Endothelial cell of umbilical vein (primary cell): ENCODE measurements around the gene PCDH15. TPM values are rescaled to one million over a fixed set of nuclear protein-coding genes. Genes with fewer than 3 reads are reported as not detected.

ENCODE experiments used
- BruUV-seq: library from RNA; stranded (reverse); fragments of 400-500 nt; replicated peaks from 2 replicates; lab custom pipeline; 2021; lab: Mats Ljungman, UMichigan
- CTCF ChIA-PET: fragments of 300-600, 350-600 bp; sonication (Branson Sonifier 250); formaldehyde crosslinking; loops from one replicate; lab custom pipeline; 2021; ENCODE audit warnings: antibody characterized with exemption, inconsistent platforms; lab: Charles Lee
- POLR2A ChIA-PET: fragments of 300-600, 350-600 bp; sonication (Branson Sonifier 250); formaldehyde crosslinking; loops from one replicate; lab custom pipeline; 2021; ENCODE audit warnings: antibody characterized with exemption, inconsistent platforms; lab: Charles Lee
- DNase-seq: peaks from one replicate; pipeline ENCODE4 v3.0.0-alpha.2; 2011; ENCODE audit warnings: low read depth, low spot score
- FAIRE-seq: peaks from 2 replicates; lab custom pipeline; 2011; peaks lifted over from hg19 to GRCh38; lab: Jason Lieb, UNC
- H2AFZ ChIP-seq: 2 replicates; pipeline ENCODE4 v1.6.0; 2012; ENCODE audit warnings: low read depth, low read length, control low read depth, inconsistent platforms
- H3K27ac ChIP-seq: 2 replicates; pipeline ENCODE4 v1.5.1; 2011; ENCODE audit warnings: low read depth, mild to moderate bottlenecking, control low read depth, low read length, moderate library complexity; ENCODE audit not compliant: insufficient read depth
- H3K27me3 ChIP-seq, 2 experiments: 2 replicates each; pipeline versions ENCODE4 v1.6.0 to v1.6.1; 2011; ENCODE audit warnings: low read length in 2 of 2, mixed read lengths in 1 of 2; ENCODE audit not compliant: control insufficient read depth in 2 of 2, insufficient read depth in 2 of 2
- H3K36me3 ChIP-seq, 2 experiments: 2 replicates in 1 of 2; 3 replicates in 1 of 2; pipeline ENCODE4 v1.5.1; 2011; ENCODE audit warnings: low read length in 2 of 2, mild to moderate bottlenecking in 1 of 2, moderate library complexity in 1 of 2; ENCODE audit not compliant: control insufficient read depth in 2 of 2, insufficient read depth in 2 of 2; ENCODE audit errors: extremely low read depth in 1 of 2
- H3K4me1 ChIP-seq: 3 replicates; pipeline ENCODE4 v1.5.1; 2011; ENCODE audit warnings: mild to moderate bottlenecking, low read length; ENCODE audit not compliant: control insufficient read depth, insufficient read depth; ENCODE audit errors: extremely low read depth
- H3K4me2 ChIP-seq: 2 replicates; pipeline ENCODE4 v1.6.1; 2011; ENCODE audit warnings: low read length, control low read depth, mixed read lengths; ENCODE audit not compliant: insufficient read depth
- H3K4me3 ChIP-seq, 3 experiments: fragments of 200-600 bp in 1 of 3; sonication (generic), shearing (Covaris generic) in 1 of 3; replicated peaks in 1 of 3; 2 replicates each; pipeline ENCODE4 v1.5.1; 2011 to 2016; ENCODE audit warnings: control low read depth in 3 of 3, low read length in 3 of 3, mild to moderate bottlenecking in 2 of 3, inconsistent platforms in 1 of 3, low read depth in 1 of 3, moderate library complexity in 1 of 3; ENCODE audit not compliant: insufficient read depth in 1 of 3
- H3K79me2 ChIP-seq: 2 replicates; pipeline ENCODE4 v1.6.0; 2012; ENCODE audit warnings: low read length, inconsistent platforms; ENCODE audit not compliant: control insufficient read depth, insufficient read depth
- H3K9ac ChIP-seq: replicated peaks from 2 replicates; pipeline ENCODE3; 2011; ENCODE audit warnings: low read length, control low read depth; ENCODE audit not compliant: insufficient read depth; ENCODE audit errors: extremely low read depth
- H3K9me1 ChIP-seq: replicated peaks from 3 replicates; pipeline ENCODE4 v1.6.0; 2011; ENCODE audit warnings: mild to moderate bottlenecking, low read length; ENCODE audit not compliant: control insufficient read depth, insufficient read depth; ENCODE audit errors: extremely low read depth
- H3K9me3 ChIP-seq: replicated peaks from 2 replicates; pipeline ENCODE4 v1.5.1; 2012; ENCODE audit warnings: low read length, inconsistent platforms; ENCODE audit not compliant: control insufficient read depth, insufficient read depth
- H4K20me1 ChIP-seq: replicated peaks from 2 replicates; pipeline ENCODE3; 2011; ENCODE audit warnings: mild to moderate bottlenecking, low read length; ENCODE audit not compliant: control insufficient read depth, insufficient read depth; ENCODE audit errors: extremely low read depth
- CTCF ChIP-seq, 2 donors: IDR thresholded peaks; 1 replicate in 1 of 2; 2 replicates in 1 of 2; pipeline ENCODE4 v1.5.1; 2011; ENCODE audit warnings: low read length in 2 of 2, mild to moderate bottlenecking in 2 of 2, moderate library complexity in 2 of 2, control low read depth in 1 of 2, inconsistent platforms in 1 of 2, low read depth in 1 of 2; ENCODE audit not compliant: insufficient read depth in 1 of 2; ENCODE audit errors: extremely low read depth in 1 of 2
- EZH2 ChIP-seq: IDR thresholded peaks from 2 replicates; pipeline ENCODE4 v1.6.1; 2012; ENCODE audit warnings: borderline replicate concordance, low read depth, mild to moderate bottlenecking, moderate library complexity, low read length, inconsistent platforms; ENCODE audit not compliant: severe bottlenecking
- FOS ChIP-seq: IDR thresholded peaks from 2 replicates; pipeline ENCODE4 v1.6.1; 2011; ENCODE audit warnings: mild to moderate bottlenecking, low read length, moderate library complexity, borderline replicate concordance; ENCODE audit not compliant: insufficient read depth
- GATA2 ChIP-seq: IDR thresholded peaks from 2 replicates; pipeline ENCODE4 v1.7.0; 2011; ENCODE audit warnings: low read depth, mild to moderate bottlenecking, moderate library complexity, mixed read lengths, low read length; ENCODE audit not compliant: insufficient read length, insufficient read depth
- JUN ChIP-seq: IDR thresholded peaks from 2 replicates; pipeline ENCODE4 v1.6.1; 2011; ENCODE audit warnings: borderline replicate concordance, low read depth; ENCODE audit not compliant: insufficient read length, insufficient read depth
- MAX ChIP-seq: IDR thresholded peaks from 2 replicates; pipeline ENCODE4 v1.6.1; 2011; ENCODE audit not compliant: insufficient read depth, insufficient read length
- MYC ChIP-seq: IDR thresholded peaks from one replicate; pipeline ENCODE4 v1.6.1; 2011; ENCODE audit warnings: mild to moderate bottlenecking, low read depth, low read length
- POLR2A ChIP-seq: IDR thresholded peaks from 2 replicates; pipeline ENCODE4 v1.6.1; 2012; ENCODE audit warnings: low read depth, mild to moderate bottlenecking, control low read depth, low read length
- POLR2AphosphoS5 ChIP-seq: IDR thresholded peaks from 2 replicates; pipeline ENCODE4 v1.6.1; 2012; ENCODE audit warnings: low read depth, mild to moderate bottlenecking, control low read depth, low read length, moderate library complexity; ENCODE audit not compliant: insufficient read depth
- dilution Hi-C: fragments of 300-500 bp; cut with MboI; formaldehyde crosslinking; loops from one replicate; pipeline ENCODE4 v1.15.0; 2019; ENCODE audit warnings: low sequenced_read_pairs; ENCODE audit not compliant: extremely low pct_ligation_motif_present
- intact Hi-C: fragments of 100-400 bp; cut with micrococcal nuclease; formaldehyde crosslinking; loops from one replicate; pipeline ENCODE4 v1.10.0; 2022
- polyA plus RNA-seq, 4 experiments: library from polyadenylated mRNA; depleted of rRNA in 3 of 4; stranded (reverse) in 3 of 4; unstranded in 1 of 4; fragments of >200 nt; gene quantifications; 2 replicates each; pipeline versions ENCODE4 v1.2.1 to v1.2.3, GENCODE V29; 2011 to 2012; ENCODE audit warnings: missing spikeins in 1 of 4
- total RNA-seq: library from RNA; stranded (reverse); gene quantifications from 2 replicates; pipeline ENCODE4 v1.2.3, GENCODE V29; 2021

PCDH15 gene
- total and polyA plus RNA-seq, 2 donors (not counting 3 experiments of a cell fraction or from before 2014, with no cell fraction given), result 0.04 TPM; not detected in 1

- H3K4me1 ChIP-seq, result no peaks in the 10 kb centered on the region
- no peak for TF ChIP-seq POLR2AphosphoS5
- no peak for TF ChIP-seq FOS
- no peak for TF ChIP-seq JUN
- no peak for TF ChIP-seq POLR2A
- no peak for TF ChIP-seq EZH2
- no peak for TF ChIP-seq GATA2
- no peak for TF ChIP-seq CTCF (IDR thresholded peaks at IDR 0.05; ENCODE audit: extremely low read depth in 1 of 2, insufficient read depth in 1 of 2, low read depth in 1 of 2, low read length in 2 of 2)
- no peak for TF ChIP-seq MAX
- TF ChIP-seq MYC, result no peak
- H3K36me3 ChIP-seq, result no peaks in the 10 kb centered on the region
- intact Hi-C loops, result no loop called here
- no peaks in the 10 kb centered on the region for H3K9me1 ChIP-seq
- dilution Hi-C loops, result no loop called here
- no peak overlapping the region for H3K27ac ChIP-seq
- POLR2A ChIA-PET, result no interaction called here
- no peak overlapping the region for H2AFZ ChIP-seq
- H3K4me3 ChIP-seq, result no peak overlapping the region
- CTCF ChIA-PET, result no interaction called here
- no peaks in the 10 kb centered on the region for H3K27me3 ChIP-seq
- H3K9ac ChIP-seq, result no peak overlapping the region
- H3K4me2 ChIP-seq, result no peak overlapping the region
- H3K9me3 ChIP-seq, result no peaks in the 10 kb centered on the region
- no peaks in the 10 kb centered on the region for H3K79me2 ChIP-seq
- FAIRE-seq, result no peak
- no peak for DNase-seq
- no TSS peak for BruUV-seq
- no peaks in the 10 kb centered on the region for H4K20me1 ChIP-seq
These were observed 297.2 kb downstream of the PCDH15 start for GRCh38 chr10:54503863-54504262.
